ENCODE results near the gene ATP5MG.

ATP5MG gene

GRCh38 chr11:118450451-118450850, 49.0 kb downstream of the ATP5MG start:
- no peak overlapping the region for H3K4me3 ChIP-seq (ENCODE audit: low read depth in 1 of 5, low read length in 5 of 5)
- peaks cover 0 to 5% (median 0%) of the 10 kb centered on the region in 5 donors for H3K4me1 ChIP-seq (ENCODE audit: control insufficient read depth in 5 of 5, insufficient read depth in 5 of 5, low read length in 5 of 5)
- H3K27ac ChIP-seq (ENCODE audit: low read depth, low read length), result no peak overlapping the region
- no peaks in the 10 kb centered on the region for H3K27me3 ChIP-seq (ENCODE audit: control insufficient read depth in 5 of 5, insufficient read depth in 4 of 5, low read length in 5 of 5)
- H3K9ac ChIP-seq (ENCODE audit: low read length in 5 of 5), result no peak overlapping the region
- peaks cover 0 to 6% (median 3%) of the 10 kb centered on the region in 5 donors for H3K36me3 ChIP-seq (ENCODE audit: control insufficient read depth in 5 of 5, insufficient read depth in 5 of 5, low read length in 5 of 5)
- no peaks in the 10 kb centered on the region for H3K9me3 ChIP-seq (ENCODE audit: control insufficient read depth in 5 of 5, low read length in 5 of 5)
